HTR-8/SVneo (cell line): Measurements from ENCODE around the gene CCDC188.
A peak's percentile ranks its signal among the peaks of the same experiment; 100 is the strongest.

ENCODE experiments used
- DNase-seq: peaks from one replicate; pipeline ENCODE4 v3.0.0; 2011; ENCODE audit warnings: low spot score, mixed read lengths; ENCODE audit not compliant: insufficient read length
- FAIRE-seq: peaks from 2 replicates; lab custom pipeline; 2011; peaks lifted over from hg19 to GRCh38; lab: Jason Lieb, UNC

The CCDC188 gene

DNA sequence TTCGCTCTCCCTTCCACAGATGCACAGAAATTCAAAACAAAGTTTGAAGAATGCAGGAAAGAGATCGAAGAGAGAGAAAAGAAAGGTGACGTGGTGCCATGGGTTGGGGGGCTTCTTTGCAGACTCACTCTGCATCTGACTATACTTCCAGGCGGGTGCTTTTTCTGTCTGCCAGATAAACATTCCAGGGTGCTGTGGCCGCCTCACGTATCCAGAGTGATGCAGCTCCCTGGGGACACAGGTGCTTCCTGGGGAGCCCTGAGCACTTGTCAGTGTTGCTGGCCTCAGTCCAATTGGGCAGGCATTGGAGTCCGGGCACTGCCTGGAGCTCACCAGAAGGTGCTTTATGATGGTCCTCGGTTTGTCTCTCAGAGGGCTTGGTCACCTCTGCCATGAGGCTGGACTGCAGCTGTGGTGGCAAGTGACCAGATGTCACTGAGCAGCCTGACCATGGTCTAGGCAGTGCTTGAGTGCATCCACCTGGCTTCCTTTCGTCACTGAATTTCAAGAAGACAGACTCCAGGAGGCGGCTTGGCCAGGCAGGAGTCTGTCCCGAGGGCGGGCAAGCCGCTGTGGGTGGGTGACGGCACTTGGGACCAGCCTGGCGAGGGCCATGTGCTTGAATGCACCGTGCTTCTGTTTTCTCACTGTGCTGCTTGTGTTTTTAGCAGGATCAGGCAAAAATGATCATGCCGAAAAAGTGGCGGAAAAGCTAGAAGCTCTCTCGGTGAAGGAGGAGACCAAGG, 24.4 kb downstream of the CCDC188 start:
- DNase-seq = no peak
- no peak for FAIRE-seq

DNA sequence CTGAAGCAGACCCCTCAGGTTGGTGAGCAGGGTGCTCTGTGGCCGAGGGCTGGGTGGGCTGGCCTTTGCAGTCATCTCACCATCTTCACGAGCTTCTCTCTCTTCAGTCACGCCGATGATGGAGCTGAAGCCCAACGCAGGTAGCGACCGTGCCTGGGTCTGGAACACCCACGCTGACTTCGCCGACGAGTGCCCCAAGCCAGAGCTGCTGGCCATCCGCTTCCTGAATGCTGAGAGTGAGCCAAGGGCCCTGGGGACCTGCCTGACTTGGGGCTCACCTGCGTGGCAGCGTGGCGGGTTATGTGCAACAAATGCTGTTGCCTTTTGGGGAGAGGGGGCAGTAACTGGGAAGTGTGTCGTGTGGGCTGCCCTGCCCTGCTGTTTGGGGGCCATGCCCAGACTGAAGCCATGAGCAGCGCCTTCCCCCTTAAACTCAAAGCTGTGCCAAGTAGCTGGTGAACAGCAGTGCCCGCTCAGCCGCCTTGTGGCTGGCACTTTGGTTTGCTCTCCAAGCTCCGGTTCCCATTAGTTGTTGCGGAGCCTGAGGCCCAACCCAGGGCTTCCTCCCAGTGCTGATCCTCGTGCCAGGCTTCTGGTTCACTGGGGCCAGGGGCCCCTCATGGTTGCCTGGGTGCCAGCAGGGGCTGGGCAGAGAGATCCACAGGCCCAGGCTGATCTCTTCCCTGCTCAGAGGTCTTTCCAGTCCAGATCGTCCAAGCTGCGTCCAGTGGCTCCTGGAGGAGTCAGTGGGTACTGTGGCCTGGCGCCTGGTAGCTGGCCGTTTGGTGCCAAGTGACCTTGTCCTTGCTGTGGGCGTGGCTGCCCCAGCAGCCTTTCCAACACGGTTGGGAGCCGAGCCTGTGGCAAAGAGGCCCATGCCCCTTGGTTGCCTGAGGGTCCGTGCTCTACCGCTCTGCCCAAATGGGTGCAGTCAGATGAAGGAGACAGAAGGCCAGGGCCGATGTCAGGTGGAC, 25.4 kb downstream of the CCDC188 start:
- DNase-seq (no peak), FAIRE-seq (peak; percentile 48)

DNA sequence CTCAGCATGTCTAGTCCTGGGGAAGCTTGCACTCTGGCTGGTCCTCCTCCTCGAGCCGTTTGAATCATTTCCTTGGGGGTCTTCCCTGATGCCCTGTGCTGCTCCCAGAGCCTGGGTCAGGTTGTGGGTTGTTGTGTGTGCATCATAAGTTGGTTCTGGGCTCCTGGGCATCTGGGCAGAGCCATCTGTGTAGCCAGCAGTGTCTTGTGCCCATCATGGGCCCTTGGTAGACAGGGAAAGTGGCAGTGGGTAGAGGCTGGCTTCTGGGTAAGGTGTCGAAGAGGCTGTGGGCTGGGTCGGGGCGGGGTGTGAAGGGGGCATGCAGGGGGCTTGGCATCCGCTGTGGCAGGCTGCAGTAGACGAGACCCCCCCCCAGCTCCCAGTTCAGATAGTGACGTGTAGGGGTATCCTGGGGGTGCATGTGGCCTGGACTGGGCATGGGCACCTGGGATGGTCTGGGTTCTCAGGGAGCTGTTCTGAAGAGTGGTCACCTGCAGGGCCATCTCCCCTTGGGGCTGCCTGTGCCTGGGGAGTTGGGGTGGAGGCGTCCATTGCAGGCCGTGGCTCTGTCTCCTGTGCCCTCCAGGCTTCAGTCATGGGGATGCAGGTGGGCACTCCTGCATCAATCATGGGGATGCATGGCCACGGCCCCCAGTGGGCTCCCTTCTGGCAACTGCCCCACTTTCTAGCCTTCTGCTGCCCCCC, 26.6 kb downstream of the CCDC188 start:
- FAIRE-seq = no peak
- DNase-seq = no peak

DNA sequence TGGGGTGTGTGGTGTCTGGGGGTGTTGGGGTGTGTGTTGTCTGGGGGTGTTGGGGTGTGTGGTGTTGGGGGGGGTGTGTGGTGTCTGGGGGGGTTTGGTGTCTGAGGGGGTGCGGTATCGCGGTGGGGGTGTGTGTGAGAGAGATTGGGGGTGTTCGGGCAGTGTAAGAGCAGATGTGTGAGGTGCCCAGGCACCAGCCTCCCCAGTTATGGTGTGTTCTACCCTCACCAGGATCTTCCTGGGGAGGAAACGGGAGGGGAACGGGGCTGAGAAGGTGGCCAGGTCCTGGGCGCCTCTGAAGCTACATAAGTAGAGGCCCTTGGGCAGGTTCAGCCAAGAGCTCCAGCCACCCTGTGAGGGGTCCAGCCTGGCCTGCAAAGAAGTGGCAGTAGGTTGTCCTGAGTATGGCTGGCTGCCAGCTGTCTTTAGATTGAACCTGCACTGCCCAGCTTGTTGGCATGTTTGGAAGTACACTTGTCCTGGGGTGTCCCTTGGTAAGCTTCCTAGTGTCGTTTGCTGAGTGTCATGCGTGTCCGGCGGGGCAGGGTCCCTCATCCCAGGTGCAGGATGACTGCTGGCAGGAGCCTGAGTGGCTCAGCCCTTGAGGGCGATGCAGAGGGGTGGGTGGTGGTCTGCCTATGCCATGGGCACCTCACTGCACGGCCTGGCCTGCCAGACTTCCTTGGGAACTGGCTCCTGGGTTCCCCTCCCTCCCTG, 27.3 kb downstream of the CCDC188 start:
- FAIRE-seq (no peak), DNase-seq (no peak)

DNA sequence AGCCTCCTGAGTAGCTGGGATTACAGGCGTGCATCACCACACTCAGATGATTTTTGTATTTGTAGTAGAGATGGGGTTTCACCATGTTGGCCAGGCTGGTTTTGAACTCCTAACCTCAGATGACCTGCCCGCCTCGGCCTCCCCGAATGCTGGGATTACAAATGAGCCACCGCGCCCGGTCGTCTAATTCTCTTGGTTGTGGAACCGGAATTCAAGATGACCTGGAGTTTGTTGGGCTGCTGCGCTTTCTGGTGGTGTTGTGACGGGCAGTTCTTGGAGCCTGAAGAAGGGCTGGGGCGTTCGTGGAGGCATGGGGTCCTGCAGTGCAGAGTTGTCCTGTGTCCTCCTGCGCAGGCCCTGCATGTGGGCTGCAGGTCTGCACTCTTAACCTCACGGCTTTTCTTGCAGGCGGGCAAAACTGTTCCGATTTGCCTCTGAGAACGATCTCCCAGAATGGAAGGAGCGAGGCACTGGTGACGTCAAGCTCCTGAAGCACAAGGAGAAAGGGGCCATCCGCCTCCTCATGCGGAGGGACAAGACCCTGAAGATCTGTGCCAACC, 28.9 kb downstream of the CCDC188 start:
- DNase-seq (no peak), FAIRE-seq (no peak)

DNA sequence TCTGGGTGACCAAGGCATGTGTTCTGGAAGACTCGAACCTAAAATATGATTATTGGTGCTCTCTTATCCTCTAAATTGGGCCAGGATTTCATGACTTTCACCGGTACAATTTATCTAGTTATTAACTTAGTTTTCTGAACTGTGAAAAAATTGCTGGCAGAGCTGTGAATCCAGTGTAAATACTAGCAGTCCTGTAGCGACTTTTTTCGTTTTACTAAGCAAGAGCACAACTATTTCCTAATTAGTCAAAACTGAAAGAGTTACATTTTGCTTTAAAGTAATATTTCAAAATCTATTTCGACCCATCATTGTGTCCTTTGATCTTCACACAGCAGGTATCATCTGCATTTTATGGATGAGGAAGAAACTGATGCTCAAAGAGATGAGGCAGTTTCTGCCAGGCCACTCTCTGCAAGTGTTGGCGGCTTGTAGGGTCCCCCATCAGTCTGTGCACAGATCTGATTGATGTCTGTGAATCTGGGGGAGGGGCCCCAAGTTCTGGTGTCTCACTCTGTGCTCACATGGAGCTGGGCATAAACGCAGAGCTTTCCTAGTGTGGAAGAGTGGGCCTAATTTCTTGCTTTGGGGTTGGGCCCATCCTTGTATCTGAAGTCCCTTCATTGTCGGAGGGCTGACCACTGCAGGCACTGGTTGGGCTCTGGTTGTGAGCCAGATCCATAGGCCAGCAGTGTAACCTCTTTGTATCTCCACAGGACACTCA, 32.4 kb downstream of the CCDC188 start:
- no peak for DNase-seq
- no peak for FAIRE-seq

DNA sequence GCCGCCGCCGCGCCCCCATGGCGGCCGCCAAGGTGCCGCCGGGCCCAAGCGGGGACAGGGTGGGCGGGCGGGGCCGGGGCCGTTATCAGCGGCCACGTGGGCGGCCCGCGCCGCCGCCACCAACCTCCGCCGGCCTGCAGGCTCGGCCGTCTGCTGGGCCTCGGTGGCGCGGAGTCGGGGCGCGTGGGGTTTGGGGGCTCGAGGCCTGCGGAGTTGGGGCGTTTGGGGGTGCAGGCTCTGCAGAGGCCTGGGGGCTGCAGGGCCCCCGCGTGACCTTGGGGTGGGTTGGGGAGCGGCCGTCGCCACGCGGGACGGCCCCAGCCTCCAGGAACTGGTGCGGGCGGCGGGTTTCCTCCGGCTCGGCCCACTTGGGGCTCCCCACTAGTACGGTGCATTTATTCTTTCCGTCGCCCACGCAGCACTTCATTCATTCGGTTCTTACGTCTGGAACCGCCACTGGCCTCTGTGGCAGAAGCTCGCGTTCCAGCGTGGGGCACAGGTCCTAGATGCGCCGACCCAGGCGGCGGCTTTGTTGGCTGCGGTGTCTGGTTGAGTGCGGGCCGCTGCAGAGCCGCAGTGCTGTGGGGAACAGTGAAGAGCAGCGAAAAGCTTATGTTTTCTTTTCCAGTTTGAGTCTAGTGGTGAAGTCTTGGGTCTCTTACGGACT, 33.1 kb downstream of the CCDC188 start:
- DNase-seq (no peak), FAIRE-seq (no peak)

DNA sequence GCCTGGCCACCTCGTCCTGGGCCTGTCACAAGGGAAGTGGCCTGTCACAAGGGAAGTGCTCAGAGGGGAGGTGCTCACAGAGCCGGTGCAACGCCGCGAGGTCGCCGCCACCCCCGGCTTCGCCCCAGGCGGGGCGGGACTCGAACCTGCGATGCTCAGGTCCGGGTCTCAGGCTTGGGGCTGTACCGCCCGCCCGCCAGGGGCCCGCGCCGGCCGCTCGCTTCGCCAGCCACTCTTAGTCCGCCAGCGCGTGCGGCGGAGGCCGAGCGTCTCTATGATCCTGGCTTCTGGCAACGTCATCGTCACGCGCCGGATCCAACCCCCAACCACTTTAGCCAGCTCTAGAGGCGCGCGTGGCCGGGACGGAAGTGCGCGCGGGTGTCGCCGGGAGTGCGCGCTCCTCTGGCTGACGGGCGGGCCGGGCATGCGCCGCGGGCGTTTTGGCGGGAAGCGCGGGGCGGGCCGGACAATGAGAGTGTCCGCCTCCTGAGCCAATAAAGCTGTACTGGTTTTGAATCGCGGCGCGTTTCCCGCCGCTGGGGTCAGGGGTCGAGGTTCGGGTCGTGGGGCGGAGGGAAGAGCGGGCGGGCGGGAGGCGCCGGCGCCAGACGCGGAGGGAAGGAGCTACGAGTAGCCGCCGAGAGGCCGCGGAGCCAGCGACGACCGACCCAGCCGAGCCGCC, 33.8 kb downstream of the CCDC188 start, which contains the start of gene TRMT2A:
TSS of gene TRMT2A (minus strand) at position 276 of the 682 bp plus-strand sequence. CDS start 320 bp downstream, outside the sequence.
- DNase-seq (peak; percentile 90), FAIRE-seq (peak; percentile 97)

DNA sequence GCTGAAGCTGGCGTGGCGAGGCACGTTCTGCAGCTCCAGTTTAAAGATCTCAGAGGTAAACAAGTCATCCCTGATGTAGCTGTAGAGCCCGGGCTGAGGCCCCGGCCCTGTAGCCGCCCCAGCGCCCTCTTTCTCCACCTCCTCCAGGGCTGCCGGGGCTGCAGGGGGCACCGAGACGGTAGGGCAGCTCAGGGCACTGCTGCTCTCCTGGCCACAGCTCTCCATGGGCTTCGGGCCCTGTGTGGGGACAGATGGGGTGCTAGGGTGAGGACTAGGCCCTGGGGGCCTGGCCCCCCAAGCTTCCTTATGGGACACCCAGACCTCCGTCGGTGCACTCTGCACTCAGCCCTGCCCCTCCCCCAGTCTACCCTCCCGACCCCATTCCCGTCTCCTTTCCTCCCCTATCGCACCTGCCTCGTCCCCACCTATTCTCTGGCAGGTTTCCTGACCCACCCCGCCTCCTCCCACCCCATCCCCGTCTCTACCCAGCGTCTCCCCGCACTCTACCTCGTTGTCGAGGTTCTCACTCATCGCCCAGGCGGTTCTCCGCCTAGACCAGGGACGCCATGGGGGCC, 34.4 kb downstream of the CCDC188 start:
- no peak for FAIRE-seq
- DNase-seq = no peak

DNA sequence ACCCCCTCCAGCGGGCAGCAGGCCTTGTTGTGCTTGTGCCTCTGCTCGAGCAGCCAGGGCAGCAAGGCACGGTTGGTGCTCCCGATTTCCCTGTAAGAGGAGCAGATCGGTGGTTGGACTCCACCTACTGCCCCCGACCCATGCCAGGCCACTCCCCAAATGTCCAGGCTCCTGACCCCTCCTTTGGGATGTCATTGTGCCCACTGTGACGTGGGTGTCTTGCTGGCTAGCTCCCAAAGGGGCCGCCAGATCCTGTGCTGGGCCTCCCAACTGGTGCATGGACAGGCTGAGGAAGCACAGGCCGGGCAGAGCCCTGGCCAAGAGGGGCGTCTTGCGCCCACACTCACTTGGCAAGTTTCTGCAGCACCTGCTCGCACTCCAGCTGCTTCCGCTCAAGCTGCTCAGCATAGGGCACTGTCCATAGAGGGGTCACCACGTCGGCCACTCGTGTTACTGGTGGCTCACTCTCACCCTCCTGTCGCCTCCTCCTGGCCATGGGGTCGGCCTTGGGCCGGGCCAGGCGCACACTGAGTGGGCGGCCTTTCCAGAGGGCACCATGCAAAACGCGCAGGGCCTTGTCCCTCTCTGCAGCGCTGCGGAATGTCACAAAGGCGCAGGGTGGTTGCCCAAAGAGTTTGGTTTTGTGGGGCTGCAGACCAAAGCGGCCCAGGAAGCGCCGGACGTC, 35.0 kb downstream of the CCDC188 start, which contains the start of gene RANBP1:
TSS of gene RANBP1 (plus strand) at position 414 of the 685 bp plus-strand sequence. CDS start at position 495, 81 bp downstream.
- FAIRE-seq (no peak), DNase-seq (no peak)

DNA sequence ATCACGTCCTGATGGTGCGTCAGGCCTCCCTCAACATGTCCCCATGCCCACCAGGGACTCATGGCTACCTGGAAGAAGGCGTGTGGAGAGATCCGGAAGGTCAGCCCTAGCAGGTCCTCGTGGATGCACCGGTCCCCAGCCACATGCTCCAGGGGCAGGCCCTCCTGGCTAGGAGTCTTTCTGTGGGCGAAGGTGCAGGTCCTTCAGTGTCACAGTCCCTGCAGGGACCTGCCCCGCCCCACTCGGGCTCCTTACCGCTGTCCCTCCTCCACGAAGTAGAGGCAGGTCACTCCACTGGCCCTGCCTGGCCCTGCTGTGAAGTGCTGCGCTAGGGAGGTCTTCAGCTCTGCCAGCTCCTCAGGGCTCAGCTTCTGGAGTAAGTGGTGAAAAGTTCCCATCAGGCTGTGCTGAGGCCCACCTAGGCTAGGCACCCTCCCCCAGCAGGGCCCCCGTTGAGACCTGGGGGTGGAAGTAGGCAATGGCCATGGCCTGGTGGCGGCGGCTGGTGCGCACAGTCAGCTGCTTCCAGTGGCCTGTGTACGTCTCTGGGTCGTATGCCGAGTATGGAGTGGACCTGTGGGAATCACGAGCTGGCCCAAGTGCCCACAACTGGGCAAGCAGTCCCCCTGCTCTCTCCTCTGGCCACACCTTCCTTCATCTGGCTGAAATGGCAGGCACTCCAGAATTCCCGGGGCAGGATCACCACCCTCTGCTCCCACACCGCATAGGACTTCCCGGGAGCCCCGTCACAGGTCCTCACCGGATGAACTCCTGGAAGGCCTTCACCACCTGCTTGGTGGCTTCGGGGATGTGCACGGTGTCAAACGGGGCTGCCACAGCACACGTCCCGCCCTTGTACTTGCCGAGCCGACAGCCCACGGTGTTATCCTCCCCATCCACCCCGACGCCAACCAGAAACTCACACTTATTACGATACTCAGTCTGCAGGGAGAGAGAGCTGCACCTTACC, 36.1 kb downstream of the CCDC188 start:
- FAIRE-seq = no peak

DNA sequence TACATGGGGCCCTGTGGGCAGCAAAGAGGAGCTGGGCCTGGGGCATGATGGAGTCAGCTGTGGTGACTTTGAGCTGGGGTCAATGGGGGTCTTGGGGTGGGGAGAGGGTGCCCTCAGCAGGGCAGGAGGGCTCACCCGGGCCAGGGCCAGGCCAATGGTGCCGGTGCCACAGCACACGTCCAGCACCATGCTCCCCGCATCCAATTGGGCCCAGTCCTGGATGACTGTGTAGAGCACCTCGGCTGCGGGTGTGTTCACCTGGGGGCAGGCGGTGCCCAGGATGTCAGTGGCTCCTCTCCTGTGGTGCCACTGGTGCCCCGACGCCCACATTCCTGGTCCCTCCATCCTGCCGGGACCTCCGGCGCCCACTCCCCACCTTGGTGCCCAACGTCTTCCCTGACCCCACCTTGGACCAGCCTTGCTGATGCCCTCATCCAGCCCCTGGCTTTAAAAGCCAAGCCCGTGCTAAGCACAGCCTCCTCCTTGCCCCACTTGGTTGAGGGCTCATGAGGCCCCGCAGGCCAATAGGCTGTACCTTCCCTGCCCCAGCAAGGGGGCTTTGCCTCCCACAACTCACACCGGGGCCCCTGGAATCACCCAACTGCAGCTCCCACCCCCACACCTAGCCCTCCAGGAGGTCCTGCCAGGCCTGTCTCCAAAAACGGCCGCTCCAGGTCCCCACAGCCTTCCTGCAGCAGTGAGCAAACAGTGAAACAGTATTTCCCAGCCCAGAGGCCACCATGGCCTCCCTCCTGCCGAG, 37.1 kb downstream of the CCDC188 start:
- DNase-seq (no peak), FAIRE-seq (no peak)

More for the DNA sequence above, 36.1 kb downstream of the CCDC188 start:
- no peak for DNase-seq

DNA sequence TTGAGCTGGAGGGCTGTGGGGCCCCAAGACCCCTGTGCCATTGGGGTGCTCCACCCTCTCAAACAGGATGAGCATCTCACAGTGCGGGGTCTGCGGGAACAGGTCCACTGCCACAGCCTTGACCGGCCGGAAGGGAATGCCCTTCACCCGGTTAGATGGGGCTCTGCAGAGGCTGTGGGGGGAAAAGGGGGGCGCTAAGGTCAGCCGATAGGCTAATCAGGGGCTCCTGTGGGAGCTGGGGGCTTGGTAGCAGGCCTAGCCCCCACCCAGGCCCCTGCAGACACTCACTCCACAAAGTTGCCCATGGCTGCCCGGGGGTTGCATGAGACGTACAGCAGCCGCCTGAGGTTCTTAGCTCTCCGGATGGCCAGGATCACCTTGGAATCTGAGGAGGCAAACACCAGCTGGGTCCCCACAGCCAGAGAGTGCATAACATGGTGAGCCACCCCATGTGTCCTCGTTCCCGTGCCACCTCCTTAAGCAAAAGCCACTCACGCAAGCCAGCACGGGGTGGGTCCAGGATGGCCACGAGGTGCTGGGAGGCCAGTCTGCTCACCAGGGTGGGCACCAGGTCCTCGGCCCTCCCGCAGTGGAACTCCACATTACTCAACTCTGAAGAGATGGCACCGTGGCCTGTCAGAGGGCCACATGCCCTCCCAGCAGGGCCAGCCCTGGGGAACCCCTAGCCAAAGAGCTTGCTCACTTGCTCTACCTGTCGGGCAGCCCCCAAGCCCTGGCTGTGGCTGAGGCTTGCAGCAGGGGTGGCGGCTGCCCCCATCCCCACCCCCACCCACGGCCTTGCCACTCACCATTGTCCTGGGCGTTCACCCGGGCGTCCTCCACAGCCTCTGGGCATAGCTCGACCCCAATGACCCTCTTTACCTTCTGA, 38.0 kb downstream of the CCDC188 start:
- DNase-seq (no peak), FAIRE-seq (no peak)
